ENCODE data around the gene SLC49A3. TPM values are rescaled to one million over a fixed set of nuclear protein-coding genes. Genes with fewer than 3 reads are reported as not detected.

The SLC49A3 gene
- total RNA-seq, 2 experiments from 2014 or later = not detected

DNA sequence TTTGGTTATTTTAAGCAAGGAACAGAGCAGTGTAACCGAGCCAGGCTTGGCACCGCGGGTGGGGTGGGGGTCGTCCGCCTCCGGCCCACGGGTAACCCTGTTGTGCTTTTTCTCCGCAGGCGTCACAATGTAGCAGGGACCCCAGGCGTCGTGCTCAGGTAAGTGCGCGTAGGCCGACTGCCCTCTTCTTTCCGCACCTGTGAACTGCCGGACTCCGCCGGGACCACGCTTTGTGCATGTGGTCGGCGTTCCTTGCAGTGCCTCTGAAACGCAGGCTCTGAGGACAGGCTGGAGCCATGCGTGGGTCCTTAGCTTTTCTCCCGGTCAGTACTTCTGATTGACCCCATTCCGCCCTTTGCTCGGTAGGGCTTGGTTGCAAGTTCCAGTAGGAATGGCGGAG, 41.6 kb upstream of the SLC49A3 start:
- H3K9me2 ChIP-seq (ENCODE audit: insufficient read depth, low read length) = no peaks in the 10 kb centered on the region
- ChIA-PET CTCF (ENCODE audit: unreplicated experiment) (no interaction called here), POLR2A (no interaction called here)
- no peaks in the 10 kb centered on the region for H3K4me1 ChIP-seq (ENCODE audit: insufficient read depth, low read length, poor library complexity, severe bottlenecking)
- no peak overlapping the region for H3K27ac ChIP-seq (ENCODE audit: low read depth, low read length, poor library complexity, severe bottlenecking)
- no peaks in the 10 kb centered on the region for H3K9me3 ChIP-seq (ENCODE audit: low read length)
- intact Hi-C loops (cut with micrococcal nuclease; ENCODE audit: unreplicated experiment) = no loop called here
- 0 out of 2 replicates have a peak, but pooled peaks cover 4% of the 10 kb centered on the region for H4K20me1 ChIP-seq (ENCODE audit: insufficient read depth, low read length)
- no TSS peak for BruUV-seq (replicated peaks)
- H3K4me3 ChIP-seq (ENCODE audit: low read depth, low read length, poor library complexity, severe bottlenecking) = no peak overlapping the region
- no peaks in the 10 kb centered on the region for H3K79me2 ChIP-seq (ENCODE audit: insufficient read depth, low read depth, low read length)
- H3K36me3 ChIP-seq (ENCODE audit: insufficient read depth, low read length) = peaks cover 44% of the 10 kb centered on the region
- no peak overlapping the region for H2AFZ ChIP-seq (ENCODE audit: low read length)
- no peak overlapping the region for H3K4me2 ChIP-seq (ENCODE audit: low read length)
- TF ChIP-seq CTCF (conservative IDR thresholded peaks at IDR 0.05; ENCODE audit: low read length) (no peak), EZH2phosphoT487 (IDR thresholded peaks at IDR 0.05; ENCODE audit: borderline replicate concordance, low read depth, low read length) (no peak)
- DNase-seq (ENCODE audit: low spot score) = no peak

DNA sequence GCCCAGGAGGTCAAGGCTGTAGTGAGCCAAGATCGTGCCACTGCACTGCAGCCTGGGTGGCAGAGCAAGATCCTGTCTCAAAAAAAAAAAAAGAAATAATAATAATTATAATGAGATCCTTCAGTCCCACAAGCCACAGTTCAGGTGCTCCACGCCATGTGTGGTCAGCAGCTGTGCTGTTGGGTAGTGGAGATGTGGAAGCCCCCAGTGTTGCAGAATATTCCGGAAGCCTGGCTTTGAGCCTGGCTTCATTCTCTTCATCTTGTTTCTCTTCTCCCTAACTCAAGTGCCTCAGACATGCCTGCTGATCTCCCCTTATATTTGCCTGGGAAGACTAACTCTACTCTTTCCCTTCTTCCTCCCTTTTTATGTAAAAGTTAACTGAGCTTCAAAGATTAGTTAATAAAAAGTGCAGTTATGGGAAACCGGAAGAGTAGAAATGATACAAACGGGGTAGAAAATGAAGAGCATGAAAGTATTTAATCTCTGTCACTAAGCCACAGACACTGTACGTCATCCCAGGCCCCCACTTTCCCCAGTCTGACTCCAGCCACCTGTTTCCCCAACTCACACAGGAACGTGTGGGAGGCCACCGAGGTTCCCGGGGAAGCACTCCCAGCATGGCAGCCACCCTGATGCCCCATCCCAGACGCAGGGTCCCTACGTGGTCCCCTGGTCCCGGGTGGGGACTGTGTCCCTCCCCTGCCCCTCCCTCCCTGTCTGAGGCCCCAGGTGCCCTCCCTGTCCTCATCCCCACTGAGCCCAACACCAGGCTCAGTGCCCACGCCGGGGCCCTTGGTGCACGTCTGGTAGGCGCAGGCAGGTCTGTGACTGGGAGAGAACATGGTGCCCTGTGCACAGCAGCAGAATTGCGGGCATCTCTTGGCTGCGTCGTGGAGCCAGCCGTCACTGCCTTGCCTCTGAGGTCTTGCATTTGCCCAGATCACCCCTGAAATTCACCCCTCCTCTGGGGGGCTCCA, 40.7 kb upstream of the SLC49A3 start:
- intact Hi-C loops (cut with micrococcal nuclease; ENCODE audit: unreplicated experiment) = no loop called here
- DNase-seq (ENCODE audit: low spot score) = no peak
- TF ChIP-seq CTCF (conservative IDR thresholded peaks at IDR 0.05; ENCODE audit: low read length) (no peak), EZH2phosphoT487 (IDR thresholded peaks at IDR 0.05; ENCODE audit: borderline replicate concordance, low read depth, low read length) (no peak)
- ChIA-PET CTCF (ENCODE audit: unreplicated experiment) (no interaction called here), POLR2A (interaction anchor here (0.8 kb wide), 1 partner anchor 660 kb away, joined by 3 read pairs; no protein-coding TSS in a partner anchor)
- H3K27ac ChIP-seq (ENCODE audit: low read depth, low read length, poor library complexity, severe bottlenecking) = no peak overlapping the region
- H3K9me3 ChIP-seq (ENCODE audit: low read length) = no peaks in the 10 kb centered on the region
- H3K4me1 ChIP-seq (ENCODE audit: insufficient read depth, low read length, poor library complexity, severe bottlenecking) = no peaks in the 10 kb centered on the region
- H3K4me3 ChIP-seq (ENCODE audit: low read depth, low read length, poor library complexity, severe bottlenecking) = no peak overlapping the region
- no peak overlapping the region for H3K4me2 ChIP-seq (ENCODE audit: low read length)
- H3K36me3 ChIP-seq (ENCODE audit: insufficient read depth, low read length) = peaks cover 38% of the 10 kb centered on the region
- H3K9me2 ChIP-seq (ENCODE audit: insufficient read depth, low read length) = no peaks in the 10 kb centered on the region
- H2AFZ ChIP-seq (ENCODE audit: low read length) = no peak overlapping the region
- BruUV-seq (replicated peaks) = no TSS peak
- no peaks in the 10 kb centered on the region for H3K79me2 ChIP-seq (ENCODE audit: insufficient read depth, low read depth, low read length)
- 0 out of 2 replicates have a peak, but pooled peaks cover 4% of the 10 kb centered on the region for H4K20me1 ChIP-seq (ENCODE audit: insufficient read depth, low read length)

- H3K4me1 ChIP-seq (ENCODE audit: insufficient read depth, low read length, poor library complexity, severe bottlenecking) = no peaks in the 10 kb centered on the region
- H3K27ac ChIP-seq (ENCODE audit: low read depth, low read length, poor library complexity, severe bottlenecking) = no peak overlapping the region
- no peak overlapping the region for H3K4me2 ChIP-seq (ENCODE audit: low read length)
- ChIA-PET POLR2A (no interaction called here), CTCF (ENCODE audit: unreplicated experiment) (no interaction called here)
- H3K79me2 ChIP-seq (ENCODE audit: insufficient read depth, low read depth, low read length) = no peaks in the 10 kb centered on the region
- no peaks in the 10 kb centered on the region for H3K9me3 ChIP-seq (ENCODE audit: low read length)
- 0 out of 2 replicates have a peak, but pooled peaks cover 4% of the 10 kb centered on the region for H4K20me1 ChIP-seq (ENCODE audit: insufficient read depth, low read length)
- H3K36me3 ChIP-seq (ENCODE audit: insufficient read depth, low read length) = peaks cover 31% of the 10 kb centered on the region
- intact Hi-C loops (cut with micrococcal nuclease; ENCODE audit: unreplicated experiment) = no loop called here
- H2AFZ ChIP-seq (ENCODE audit: low read length) = no peak overlapping the region
- BruUV-seq (replicated peaks) = no TSS peak
- H3K9me2 ChIP-seq (ENCODE audit: insufficient read depth, low read length) = no peaks in the 10 kb centered on the region
- DNase-seq (ENCODE audit: low spot score) = no peak
- H3K4me3 ChIP-seq (ENCODE audit: low read depth, low read length, poor library complexity, severe bottlenecking) = no peak overlapping the region
- no peak for TF ChIP-seq EZH2phosphoT487 (IDR thresholded peaks at IDR 0.05; ENCODE audit: borderline replicate concordance, low read depth, low read length)
- TF ChIP-seq CTCF (conservative IDR thresholded peaks at IDR 0.05; ENCODE audit: low read length) = no peak
Observed at GRCh38 chr4:727576-727975, 38.6 kb upstream of the SLC49A3 start.
